Amniotic epithelial cell (primary cell): ENCODE data around the gene CEP57L1.
"Not testable (repeated sequence)": the region's sequence is repeated elsewhere in the genome, so short reads cannot be mapped to it uniquely, and the experiment has no call there.

ENCODE experiments used
- DNase-seq: peaks from one replicate; pipeline ENCODE4 v3.0.0-alpha.2; 2010; ENCODE audit warnings: low read depth

The CEP57L1 gene

GRCh38 chr6:109105681-109106080 lies 10.4 kb downstream of the CEP57L1 start:
- DNase-seq: no peak

GRCh38 chr6:109109663-109110062 lies 14.4 kb downstream of the CEP57L1 start:
- DNase-seq: not testable (repeated sequence)

- DNase-seq: not testable (repeated sequence)
These were observed 17.4 kb downstream of the CEP57L1 start for GRCh38 chr6:109112663-109113062.

DNA sequence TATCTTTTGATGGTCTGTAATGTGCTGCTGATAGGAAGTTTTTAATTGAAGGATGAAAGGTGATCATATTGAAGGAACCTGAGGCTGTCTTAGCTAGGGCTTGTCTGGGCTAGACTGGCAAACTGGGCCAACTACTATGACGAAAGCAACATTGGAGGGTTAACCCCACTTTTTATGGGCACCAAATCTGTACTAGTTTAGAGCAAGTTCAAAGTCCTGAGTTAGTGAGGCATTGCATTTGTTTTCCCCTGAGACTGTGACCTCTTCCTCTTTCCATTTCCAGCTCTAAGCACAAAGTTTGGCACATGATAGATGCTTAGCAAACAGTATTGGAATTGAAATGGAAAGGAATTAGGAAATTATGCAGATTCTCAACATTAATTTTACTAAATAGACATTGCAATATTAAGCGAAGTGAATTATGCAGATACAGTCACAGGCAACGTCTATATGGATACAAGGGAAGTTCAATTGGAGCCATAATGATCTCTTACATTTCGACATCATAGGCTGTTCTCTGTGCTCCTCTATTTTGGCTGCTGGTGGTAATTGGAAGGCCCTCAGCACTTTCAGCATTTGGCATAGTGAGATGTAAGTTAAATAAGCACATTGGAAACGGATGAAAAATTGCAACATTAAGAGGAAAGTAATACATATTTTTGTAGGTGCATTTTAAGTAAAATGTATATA lies 22.2 kb downstream of the CEP57L1 start:
- no peak for DNase-seq

- DNase-seq: no peak
These were observed 23.0 kb downstream of the CEP57L1 start for GRCh38 chr6:109118337-109118736.

DNA sequence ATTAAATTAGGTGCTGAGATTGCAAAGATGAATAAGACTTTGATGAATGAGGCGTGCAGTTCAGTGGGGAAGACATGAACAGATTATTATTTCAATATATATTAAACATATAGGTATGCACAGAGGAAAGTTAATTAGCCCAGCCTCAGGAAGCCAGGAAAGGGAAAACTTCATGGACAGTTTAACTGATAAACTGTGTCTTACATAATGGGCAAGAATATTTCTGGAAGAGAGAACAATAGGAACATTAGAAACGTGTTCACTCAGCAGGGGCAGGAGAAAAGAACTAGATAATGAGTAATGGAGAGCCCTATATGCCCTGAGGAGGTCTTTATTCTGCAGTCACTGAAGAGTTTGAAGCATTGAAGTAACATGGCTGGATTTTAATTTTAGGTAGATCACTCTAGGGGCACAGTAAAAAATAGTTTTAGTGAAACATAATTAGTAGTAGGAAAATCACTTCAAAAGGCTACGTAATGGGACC lies 23.6 kb downstream of the CEP57L1 start:
- DNase-seq: no peak

DNA sequence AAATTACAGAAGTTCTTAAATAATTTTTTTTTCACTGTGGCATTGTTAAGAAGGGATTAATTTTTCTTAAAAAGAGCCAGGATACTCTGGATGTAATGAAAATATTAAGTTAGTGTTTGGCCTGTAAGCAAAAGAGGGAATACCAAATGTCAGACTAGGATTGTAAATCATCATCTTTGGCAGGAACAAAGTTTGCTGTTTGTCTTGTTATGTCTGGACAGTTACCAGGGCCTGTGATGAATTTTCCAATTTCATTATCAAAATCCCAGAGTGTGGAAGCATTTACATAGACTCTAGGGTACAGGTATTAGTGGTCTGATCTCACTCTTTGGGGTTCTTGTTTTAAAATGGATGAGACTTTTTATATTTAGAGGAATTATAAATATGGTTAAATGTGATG lies 26.1 kb downstream of the CEP57L1 start:
- DNase-seq: peak; percentile 11

- no peak for DNase-seq
These were observed 28.9 kb downstream of the CEP57L1 start for GRCh38 chr6:109124219-109124618.

DNA sequence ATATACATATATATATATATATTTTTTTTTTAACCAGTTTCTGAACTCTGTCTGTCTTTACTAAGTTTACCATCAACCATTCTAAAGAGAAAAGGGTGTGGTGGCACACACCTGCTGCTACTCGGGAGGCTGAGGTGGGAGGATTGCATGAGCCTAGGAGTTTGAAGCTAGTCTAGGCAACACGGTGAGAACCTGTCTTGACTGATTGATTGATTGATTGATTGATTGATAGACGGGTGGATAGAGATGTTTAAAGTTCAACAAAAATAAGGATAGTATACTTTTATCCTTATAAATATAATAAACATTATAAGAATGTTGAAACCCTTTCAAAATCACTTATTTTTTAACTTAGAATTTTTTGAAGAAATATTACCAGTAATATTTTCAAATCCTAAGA lies 30.2 kb downstream of the CEP57L1 start:
- no peak for DNase-seq

DNA sequence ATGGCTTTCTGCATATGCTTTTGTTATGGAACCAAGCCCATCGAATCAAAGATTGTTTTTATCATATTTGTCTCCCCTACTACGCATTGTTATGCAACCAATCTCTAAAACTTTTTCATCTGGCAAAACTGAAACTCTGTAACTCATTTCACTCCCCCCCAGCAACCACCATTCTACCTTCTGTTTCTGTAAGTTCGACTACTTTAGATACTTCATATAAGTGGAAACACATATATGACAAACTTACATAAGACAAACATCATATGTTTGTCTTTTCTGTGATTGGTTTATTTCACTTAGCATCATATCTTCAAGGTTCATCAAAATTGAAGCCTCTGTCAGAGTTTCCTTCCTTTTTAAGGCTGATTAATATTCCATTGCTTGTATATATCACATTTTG lies 34.8 kb downstream of the CEP57L1 start:
- DNase-seq: no peak

DNA sequence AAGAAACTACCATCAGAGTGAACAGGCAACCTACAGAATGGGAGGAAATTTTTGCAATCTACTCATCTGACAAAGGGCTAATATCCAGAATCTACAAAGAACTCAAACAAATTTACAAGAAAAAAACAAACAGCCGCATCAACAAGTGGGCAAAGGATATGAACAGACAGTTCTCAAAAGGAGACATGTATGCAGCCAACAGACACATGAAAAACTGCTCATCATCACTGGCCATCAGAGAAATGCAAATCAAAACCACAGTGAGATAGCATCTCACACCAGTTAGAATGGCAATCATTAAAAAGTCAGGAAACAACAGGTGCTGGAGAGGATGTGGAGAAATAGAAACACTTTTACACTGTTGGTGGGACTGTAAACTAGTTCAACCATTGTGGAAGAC lies 40.3 kb downstream of the CEP57L1 start:
- not testable (repeated sequence) for DNase-seq

GRCh38 chr6:109136039-109136438 lies 40.7 kb downstream of the CEP57L1 start:
- not testable (repeated sequence) for DNase-seq

DNA sequence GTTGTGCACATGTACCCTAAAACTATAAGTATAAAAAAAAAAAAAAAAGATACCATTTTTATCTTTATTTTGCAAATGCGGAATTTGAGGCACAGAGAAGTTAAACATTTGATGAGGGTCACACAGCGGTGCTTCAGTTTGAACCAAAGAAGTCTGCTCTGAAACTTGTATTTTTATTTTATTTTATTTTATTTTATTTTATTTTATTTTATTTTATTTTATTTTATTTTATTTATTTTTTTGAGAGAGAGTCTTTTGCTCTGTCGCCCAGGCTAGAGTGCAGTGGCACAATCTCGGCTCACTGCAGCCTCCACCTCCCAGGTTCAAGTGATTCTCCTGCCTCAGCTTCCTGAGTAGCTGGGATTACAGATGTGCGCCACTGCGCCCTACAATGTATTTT lies 41.2 kb downstream of the CEP57L1 start:
- DNase-seq: not testable (repeated sequence)

- peak; percentile 73 for DNase-seq
These were observed 43.8 kb downstream of the CEP57L1 start for GRCh38 chr6:109139109-109139508.

DNA sequence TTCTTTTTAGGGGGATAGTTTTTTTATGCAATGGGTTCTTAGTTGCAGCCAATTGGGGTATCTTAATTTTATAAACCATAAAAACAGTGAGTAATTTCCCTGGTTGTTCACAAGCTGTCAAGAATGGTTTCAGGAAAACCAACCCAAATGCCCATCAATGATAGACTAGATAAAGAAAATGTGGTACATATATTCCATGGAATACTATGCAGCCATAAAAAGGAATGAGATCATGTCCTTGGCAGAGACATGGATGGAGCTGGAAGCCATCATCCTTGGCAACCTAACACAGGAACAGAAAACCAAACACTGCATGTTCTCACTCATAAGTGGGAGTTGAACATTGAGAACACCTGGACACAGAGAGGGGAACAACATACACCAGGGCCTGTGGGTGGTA lies 46.8 kb downstream of the CEP57L1 start:
- DNase-seq: not testable (repeated sequence)

DNA sequence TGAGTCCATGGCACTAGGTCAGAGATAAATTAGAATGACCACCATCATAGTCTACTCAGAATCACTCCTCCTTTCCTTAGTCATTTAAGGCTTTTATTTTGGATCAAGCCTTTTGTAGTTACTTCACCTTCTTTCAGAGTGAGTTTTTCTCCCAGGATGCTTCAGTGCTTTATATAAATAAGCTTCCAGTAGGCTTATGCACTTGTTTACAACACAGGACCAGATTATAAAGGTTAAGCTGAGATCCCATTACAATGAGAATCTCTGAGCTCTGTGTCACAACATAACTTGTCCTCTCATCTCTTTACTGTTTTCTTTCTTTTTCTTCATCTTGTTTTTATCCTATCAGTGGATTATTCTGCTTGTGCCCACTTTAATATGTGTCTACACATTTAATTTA lies 47.9 kb downstream of the CEP57L1 start:
- peak; percentile 11 for DNase-seq

GRCh38 chr6:109148251-109148650 lies 52.9 kb downstream of the CEP57L1 start:
- not testable (repeated sequence) for DNase-seq

- DNase-seq: not testable (repeated sequence)
These were observed 53.4 kb downstream of the CEP57L1 start for GRCh38 chr6:109148716-109149115.

- DNase-seq: no peak
These were observed 58.4 kb downstream of the CEP57L1 start for GRCh38 chr6:109153752-109154151.

DNA sequence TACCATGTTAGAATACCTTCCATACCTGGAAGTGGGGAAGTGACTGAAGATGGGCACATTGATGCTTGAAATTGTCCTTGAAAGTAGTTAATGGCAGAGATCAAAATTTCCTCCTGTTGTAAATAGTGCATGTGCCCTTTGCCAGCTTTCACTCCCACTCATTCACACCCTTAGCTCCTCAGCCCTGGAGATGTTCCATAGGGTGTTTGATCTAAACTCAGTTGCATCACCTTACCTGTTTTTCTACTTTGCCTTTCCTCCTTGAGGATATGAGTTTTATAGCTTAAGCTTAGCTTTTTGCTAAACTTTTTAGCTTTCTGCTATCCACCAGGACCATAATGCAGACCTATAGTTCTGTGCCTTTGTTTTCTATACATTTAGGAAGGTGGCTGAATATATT lies 69.0 kb downstream of the CEP57L1 start:
- no peak for DNase-seq

DNA sequence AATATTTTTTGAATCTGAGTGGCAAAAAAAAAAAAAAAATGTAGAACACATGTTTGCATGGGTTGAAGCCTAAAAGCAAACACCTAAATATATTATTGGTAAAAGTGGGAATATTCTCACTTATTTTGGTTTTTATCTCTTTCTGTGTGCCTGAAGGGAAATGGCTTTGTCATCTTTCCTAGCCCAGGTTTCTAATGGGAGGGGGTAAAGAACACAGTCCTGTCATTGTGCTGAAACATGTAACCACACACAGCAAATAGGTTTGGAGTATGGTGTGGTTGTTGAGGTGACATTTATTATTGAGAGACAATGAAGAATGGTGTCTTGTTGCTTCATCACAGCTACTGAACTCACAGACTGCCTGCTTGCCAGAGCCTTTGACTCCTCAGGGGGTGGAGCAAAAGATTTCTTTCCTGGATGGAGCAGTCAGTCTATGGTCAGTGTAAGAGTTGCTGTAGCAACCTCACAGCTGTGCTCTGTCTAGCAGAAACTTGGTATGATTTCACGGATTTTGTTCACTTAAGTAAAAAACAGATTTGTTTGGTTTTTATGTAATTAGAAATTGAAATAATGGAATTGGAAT lies 70.2 kb downstream of the CEP57L1 start:
- DNase-seq: peak; percentile 92

DNA sequence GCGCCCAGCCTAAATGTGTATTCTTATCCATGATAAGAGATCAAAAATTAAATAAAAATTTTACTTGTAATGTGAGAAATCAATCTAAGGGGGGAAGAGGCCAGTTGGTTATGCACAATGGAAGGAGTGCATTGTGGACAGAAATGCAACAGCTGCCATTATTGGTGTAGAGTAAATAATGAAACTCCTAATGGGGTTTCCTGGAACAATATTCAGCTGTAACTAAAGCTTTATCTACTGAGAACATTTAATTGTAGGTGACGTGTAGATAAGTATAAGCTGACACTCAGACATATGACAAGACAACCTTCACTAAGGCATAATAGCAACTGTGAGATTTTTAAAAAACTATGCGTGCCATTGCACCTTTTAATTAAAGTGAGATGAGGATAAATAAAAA lies 71.4 kb downstream of the CEP57L1 start:
- no peak for DNase-seq

DNA sequence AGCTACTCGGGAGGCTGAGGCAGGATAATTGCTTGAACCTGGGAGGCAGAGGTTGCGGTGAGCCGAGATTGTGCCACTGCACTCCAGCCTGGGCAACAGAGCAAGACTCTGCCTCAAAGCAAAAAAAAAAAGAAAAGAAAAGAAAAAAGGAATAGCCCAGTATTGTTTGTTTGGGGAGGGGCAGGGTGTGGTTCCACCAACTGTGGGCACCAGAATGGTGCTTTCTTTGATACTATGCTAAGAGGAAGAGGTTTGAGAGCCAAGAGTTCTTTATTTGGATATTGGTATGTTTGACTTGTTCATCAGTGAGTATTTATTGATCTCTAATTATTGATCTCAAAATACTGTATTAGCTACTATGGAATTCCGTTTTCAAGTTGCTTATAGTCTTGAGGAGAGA lies 72.3 kb downstream of the CEP57L1 start:
- DNase-seq: no peak

DNA sequence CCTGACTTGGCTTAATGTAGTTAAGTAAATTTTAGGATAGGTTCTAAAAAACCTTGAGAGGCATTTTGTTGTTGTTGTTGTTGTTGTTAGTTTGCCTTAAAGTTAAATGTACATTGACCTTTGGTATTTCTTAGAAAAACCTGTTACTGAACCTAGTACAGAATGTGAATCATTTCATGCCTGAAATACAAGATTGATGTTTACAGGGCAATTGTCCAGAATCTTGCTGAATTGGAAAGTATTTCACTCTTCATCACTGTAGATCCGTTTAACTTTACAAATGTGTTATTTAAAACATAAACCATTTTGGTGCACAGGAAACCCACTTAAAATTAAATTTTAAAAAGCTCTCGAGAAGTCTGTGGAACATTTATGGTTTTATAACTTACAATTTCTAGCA lies 75.0 kb downstream of the CEP57L1 start:
- peak; percentile 30 for DNase-seq
